H9 (cell line): ENCODE results near the gene PTPRC. TPM values are rescaled to one million over a fixed set of nuclear protein-coding genes. Genes with fewer than 3 reads are reported as not detected.

ENCODE experiments used
- DNase-seq: peaks from one replicate; pipeline ENCODE4 v3.0.0-alpha.2; 2017
- H2AFZ ChIP-seq: one replicate; pipeline ENCODE4 v1.6.1; 2013; ENCODE audit warnings: mild to moderate bottlenecking, low read length, control low read depth, moderate library complexity
- H2AK5ac ChIP-seq: 2 replicates; pipeline ENCODE4 v1.6.1; 2013; ENCODE audit warnings: low read length, control low read depth, mixed read lengths; ENCODE audit not compliant: insufficient read length
- H2BK120ac ChIP-seq: one replicate; pipeline ENCODE4 v1.6.1; 2013; ENCODE audit warnings: low read depth, mild to moderate bottlenecking, low read length, control low read depth, inconsistent platforms; ENCODE audit not compliant: poor library complexity, severe bottlenecking
- H2BK12ac ChIP-seq: 2 replicates; pipeline ENCODE4 v1.6.1; 2013; ENCODE audit warnings: low read length, control low read depth, mixed read lengths, low read depth; ENCODE audit not compliant: insufficient read length
- H2BK15ac ChIP-seq: 2 replicates; pipeline ENCODE4 v1.6.1; 2013; ENCODE audit warnings: low read depth, low read length, control low read depth
- H2BK20ac ChIP-seq: one replicate; pipeline ENCODE4 v1.6.1; 2013; ENCODE audit warnings: low read depth, mild to moderate bottlenecking, low read length, control low read depth, inconsistent platforms; ENCODE audit not compliant: poor library complexity, severe bottlenecking
- H2BK5ac ChIP-seq: 2 replicates; pipeline ENCODE4 v1.6.1; 2013; ENCODE audit warnings: low read length, control low read depth, mixed read lengths; ENCODE audit not compliant: insufficient read length
- H3K14ac ChIP-seq: 2 replicates; pipeline ENCODE4 v1.6.1; 2013; ENCODE audit warnings: low read length, control low read depth; ENCODE audit not compliant: insufficient read depth
- H3K18ac ChIP-seq: 2 replicates; pipeline ENCODE4 v1.6.1; 2013; ENCODE audit warnings: low read depth, mild to moderate bottlenecking, mixed read lengths, low read length, control low read depth; ENCODE audit not compliant: insufficient read length
- H3K23ac ChIP-seq: 2 replicates; pipeline ENCODE4 v1.6.1; 2013; ENCODE audit warnings: low read length, control low read depth, mixed read lengths, low read depth; ENCODE audit not compliant: insufficient read length
- H3K23me2 ChIP-seq: 2 replicates; pipeline ENCODE4 v1.6.1; 2013; ENCODE audit warnings: low read depth, mild to moderate bottlenecking, mixed read lengths, low read length, control low read depth; ENCODE audit not compliant: insufficient read length, poor library complexity, severe bottlenecking
- H3K27ac ChIP-seq: 2 replicates; pipeline ENCODE4 v1.5.1; 2013; ENCODE audit warnings: low read length, control low read depth, mixed read lengths, low read depth; ENCODE audit not compliant: insufficient read length
- H3K27me3 ChIP-seq: 2 replicates; pipeline ENCODE4 v1.6.1; 2013; ENCODE audit warnings: low read length, control low read depth, inconsistent platforms; ENCODE audit not compliant: insufficient read depth
- H3K4ac ChIP-seq: 2 replicates; pipeline ENCODE4 v1.6.1; 2013; ENCODE audit warnings: low read depth, mild to moderate bottlenecking, control low read depth, inconsistent platforms, low read length, moderate library complexity
- H3K4me1 ChIP-seq: 2 replicates; pipeline ENCODE4 v1.6.1; 2013; ENCODE audit warnings: low read length, control low read depth, inconsistent platforms; ENCODE audit not compliant: insufficient read depth
- H3K4me2 ChIP-seq: 2 replicates; pipeline ENCODE4 v1.6.1; 2013; ENCODE audit warnings: low read length, control low read depth, mixed read lengths; ENCODE audit not compliant: insufficient read length, insufficient read depth
- H3K56ac ChIP-seq: 2 replicates; pipeline ENCODE4 v1.6.1; 2013; ENCODE audit warnings: low read depth, mild to moderate bottlenecking, mixed read lengths, low read length, control low read depth; ENCODE audit not compliant: insufficient read length
- H3K79me1 ChIP-seq: 2 replicates; pipeline ENCODE4 v1.6.1; 2013; ENCODE audit warnings: low read depth, mild to moderate bottlenecking, moderate library complexity, low read length, control low read depth, inconsistent platforms; ENCODE audit not compliant: insufficient read depth, poor library complexity, severe bottlenecking
- H3K79me2 ChIP-seq: 2 replicates; pipeline ENCODE4 v1.6.1; 2013; ENCODE audit warnings: low read length, control low read depth, inconsistent platforms; ENCODE audit not compliant: insufficient read depth
- H3K9ac ChIP-seq: 2 replicates; pipeline ENCODE4 v1.6.1; 2013; ENCODE audit warnings: low read length, control low read depth, mixed read lengths; ENCODE audit not compliant: insufficient read length; ENCODE audit errors: extremely low read depth
- H3K9me3 ChIP-seq: one replicate; pipeline ENCODE4 v1.6.1; 2013; ENCODE audit warnings: low read depth, low read length, inconsistent platforms; ENCODE audit not compliant: control insufficient read depth
- H3T11ph ChIP-seq: one replicate; pipeline ENCODE4 v1.6.1; 2013; ENCODE audit warnings: mild to moderate bottlenecking, low read length, control low read depth, inconsistent platforms
- H4K20me1 ChIP-seq: one replicate; pipeline ENCODE4 v1.6.1; 2013; ENCODE audit not compliant: control insufficient read depth, insufficient read length, insufficient read depth
- H4K5ac ChIP-seq: 2 replicates; pipeline ENCODE4 v1.6.1; 2013; ENCODE audit warnings: low read depth, mild to moderate bottlenecking, mixed read lengths, low read length, control low read depth; ENCODE audit not compliant: insufficient read length
- H4K8ac ChIP-seq: replicated peaks from 2 replicates; pipeline ENCODE4 v1.6.1; 2013; ENCODE audit warnings: low read length, control low read depth, mixed read lengths, low read depth; ENCODE audit not compliant: insufficient read length
- H4K91ac ChIP-seq: 2 replicates; pipeline ENCODE4 v1.6.1; 2013; ENCODE audit warnings: low read depth, mild to moderate bottlenecking, moderate library complexity, mixed read lengths, low read length, control low read depth; ENCODE audit not compliant: insufficient read length
- H3K27ac Mint-ChIP-seq, 3 experiments: 2 replicates in 2 of 3; 3 replicates in 1 of 3; pipeline ENCODE4 v1.8.0; 2020 to 2021; ENCODE audit warnings: mixed read lengths in 3 of 3, mild to moderate bottlenecking in 1 of 3, moderate library complexity in 1 of 3
- H3K27me3 Mint-ChIP-seq: 2 replicates; pipeline ENCODE4 v1.8.0; 2021; ENCODE audit warnings: low read depth, mild to moderate bottlenecking, moderate library complexity, mixed read lengths
- H3K36me3 Mint-ChIP-seq, 3 experiments: 2 replicates in 2 of 3; 3 replicates in 1 of 3; pipeline ENCODE4 v1.8.0; 2020 to 2021; ENCODE audit warnings: low read depth in 3 of 3, mixed read lengths in 3 of 3; ENCODE audit not compliant: insufficient read depth in 1 of 3
- H3K4me1 Mint-ChIP-seq, 2 experiments: 2 replicates each; pipeline ENCODE4 v1.8.0; 2020; ENCODE audit warnings: mixed read lengths in 2 of 2
- H3K4me3 Mint-ChIP-seq, 2 experiments: 2 replicates in 1 of 2; 3 replicates in 1 of 2; pipeline ENCODE4 v1.8.0; 2020 to 2021; ENCODE audit warnings: mild to moderate bottlenecking in 2 of 2, mixed read lengths in 2 of 2, moderate library complexity in 1 of 2
- H3K9me3 Mint-ChIP-seq, 2 experiments: 2 replicates in 1 of 2; 3 replicates in 1 of 2; pipeline ENCODE4 v1.8.0; 2020; ENCODE audit warnings: mild to moderate bottlenecking in 2 of 2, mixed read lengths in 2 of 2, moderate library complexity in 1 of 2
- WGBS: extraction: QIAGEN DNeasy Blood & Tissue Kit; methylation state at CpG from one replicate; pipeline ENCODE4 v1.1.7; 2013; ENCODE audit warnings: missing lambda C conversion rate, low lambda C conversion rate, mixed read lengths; ENCODE audit not compliant: insufficient read length; ENCODE audit errors: extremely low coverage; 5-methylcytosine and 5-hydroxymethylcytosine counted together
- total RNA-seq: library from RNA; stranded (reverse); gene quantifications from 2 replicates; pipeline ENCODE4 v1.2.1, GENCODE V29; 2021
- TF ChIP-seq, protein P1 (sequence below): fragments of 200-600 bp; sonication (generic); conservative IDR thresholded peaks from 3 replicates; pipeline ENCODE4 v1.8.0; 2021; ENCODE audit warnings: antibody characterized with exemption, mild to moderate bottlenecking

The PTPRC gene
- total RNA-seq, 1 experiment from 2014 or later: not detected

DNA sequence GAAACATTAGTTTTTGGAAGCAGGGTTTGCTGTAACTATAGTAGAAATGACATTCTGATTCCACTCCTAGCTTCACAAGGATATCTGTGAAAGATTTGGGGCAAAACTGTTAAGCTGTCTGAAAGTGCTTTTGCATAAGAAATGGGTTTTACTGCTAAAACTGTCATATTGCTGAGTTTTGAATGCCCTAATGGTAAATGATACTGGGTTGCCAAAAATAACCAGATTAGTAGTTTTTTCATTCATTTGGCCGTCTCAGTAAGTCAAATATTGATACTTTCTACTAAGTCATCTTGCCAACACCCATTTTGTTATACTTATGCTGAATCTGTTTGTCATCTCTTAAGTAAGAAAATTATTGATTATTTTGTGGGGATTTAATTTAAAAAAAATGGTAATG, 399 bp upstream of the PTPRC start:
- Histone ChIP-seq H3K56ac (no peak overlapping the region), H3K23ac (no peak overlapping the region), H3K4me1 (no peaks in the 10 kb centered on the region), H3K4ac (no peak overlapping the region), H2BK12ac (no peak overlapping the region), H3K27me3 (no peaks in the 10 kb centered on the region), H4K8ac (no peak overlapping the region), H3K79me1 (no peaks in the 10 kb centered on the region), H4K91ac (no peak overlapping the region), H2BK15ac (no peak overlapping the region), H3T11ph (no peak overlapping the region), H2AK5ac (no peak overlapping the region), H4K20me1 (no peaks in the 10 kb centered on the region), H3K18ac (no peak overlapping the region), H4K5ac (no peak overlapping the region), H2BK20ac (no peak overlapping the region), H2BK5ac (no peak overlapping the region), H2BK120ac (no peak overlapping the region), H3K9ac (no peak overlapping the region), H3K4me2 (no peak overlapping the region), H3K9me3 (no peaks in the 10 kb centered on the region), H2AFZ (no peak overlapping the region), H3K23me2 (no peaks in the 10 kb centered on the region), H3K79me2 (no peaks in the 10 kb centered on the region), H3K14ac (no peak overlapping the region), H3K27ac (no peak overlapping the region)
- Mint-ChIP-seq H3K27me3 (no peaks in the 10 kb centered on the region), H3K4me3 (no peak overlapping the region), H3K9me3 (no peaks in the 10 kb centered on the region), H3K4me1 (peaks cover 0 to under 1% of the 10 kb centered on the region in 2 experiments; a peak in 2 of 4 replicates), H3K36me3 (no peaks in the 10 kb centered on the region), H3K27ac (no peak overlapping the region)
- TF ChIP-seq, protein P1, sequence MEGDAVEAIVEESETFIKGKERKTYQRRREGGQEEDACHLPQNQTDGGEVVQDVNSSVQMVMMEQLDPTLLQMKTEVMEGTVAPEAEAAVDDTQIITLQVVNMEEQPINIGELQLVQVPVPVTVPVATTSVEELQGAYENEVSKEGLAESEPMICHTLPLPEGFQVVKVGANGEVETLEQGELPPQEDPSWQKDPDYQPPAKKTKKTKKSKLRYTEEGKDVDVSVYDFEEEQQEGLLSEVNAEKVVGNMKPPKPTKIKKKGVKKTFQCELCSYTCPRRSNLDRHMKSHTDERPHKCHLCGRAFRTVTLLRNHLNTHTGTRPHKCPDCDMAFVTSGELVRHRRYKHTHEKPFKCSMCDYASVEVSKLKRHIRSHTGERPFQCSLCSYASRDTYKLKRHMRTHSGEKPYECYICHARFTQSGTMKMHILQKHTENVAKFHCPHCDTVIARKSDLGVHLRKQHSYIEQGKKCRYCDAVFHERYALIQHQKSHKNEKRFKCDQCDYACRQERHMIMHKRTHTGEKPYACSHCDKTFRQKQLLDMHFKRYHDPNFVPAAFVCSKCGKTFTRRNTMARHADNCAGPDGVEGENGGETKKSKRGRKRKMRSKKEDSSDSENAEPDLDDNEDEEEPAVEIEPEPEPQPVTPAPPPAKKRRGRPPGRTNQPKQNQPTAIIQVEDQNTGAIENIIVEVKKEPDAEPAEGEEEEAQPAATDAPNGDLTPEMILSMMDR: no peak
- no CpG with 5 or more reads among the region's 1 CpG for WGBS
- DNase-seq: no peak
